ENCODE measurements around the gene KIAA1671. TPM values are rescaled to one million over a fixed set of nuclear protein-coding genes. Genes with fewer than 3 reads are reported as not detected.

KIAA1671 gene
- total RNA-seq, 4 donors from 2014 or later: 20.9 to 41.8 (median 28.4) TPM

DNA sequence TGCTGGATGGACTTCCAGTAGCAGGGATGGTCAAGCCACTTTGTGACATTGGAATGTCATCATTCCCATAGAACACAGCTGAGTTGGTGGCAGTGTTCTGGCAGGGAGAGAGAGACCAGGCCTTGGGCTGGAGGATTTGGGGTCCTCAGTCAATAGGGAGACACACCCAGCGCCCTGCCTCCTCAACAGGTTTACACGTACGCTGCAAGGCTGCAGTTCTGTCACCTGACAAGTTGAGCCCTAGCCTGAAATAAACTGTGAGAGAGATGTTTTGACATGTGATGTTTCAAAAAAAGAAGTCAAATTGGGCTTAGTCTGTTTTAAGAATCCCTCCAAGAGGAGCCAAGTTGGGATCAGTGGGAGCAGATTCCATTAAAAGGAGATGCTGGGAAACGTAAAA is 204.2 kb downstream of the KIAA1671 start:
- peaks cover 7 to 76% (median 32%) of the 10 kb centered on the region in 3 donors for H3K4me1 ChIP-seq
- TF ChIP-seq POLR2AphosphoS5 (IDR thresholded peaks at IDR 0.05) (no peak), POLR2A (IDR thresholded peaks at IDR 0.05) (no peak)
- H3K27ac ChIP-seq: peak overlapping the region in 2 of 4 donors; percentile 30 to 64
- no peaks in the 10 kb centered on the region for H3K36me3 ChIP-seq
- ATAC-seq: no peak
- WGBS, 2 donors (ENCODE audit: low coverage in 1 of 2): 31 to 48% methylated on average over 3 of the region's 4 CpGs
- no peaks in the 10 kb centered on the region for H3K9me3 ChIP-seq
- no peak overlapping the region for H3K4me3 ChIP-seq
- no peaks in the 10 kb centered on the region for H3K27me3 ChIP-seq

- H3K36me3 ChIP-seq: no peaks in the 10 kb centered on the region
- no peaks in the 10 kb centered on the region for H3K9me3 ChIP-seq
- TF ChIP-seq CTCF (IDR thresholded peaks at IDR 0.05): no peak
- no peak for TF ChIP-seq EP300 (IDR thresholded peaks at IDR 0.05)
- no peak for TF ChIP-seq POLR2AphosphoS5 (IDR thresholded peaks at IDR 0.05)
- TF ChIP-seq POLR2A (IDR thresholded peaks at IDR 0.05): no peak
- H3K27ac ChIP-seq: peak overlapping the region in 1 of 4 donors; percentile 10
- WGBS, 2 donors (ENCODE audit: low coverage in 1 of 2): 60% methylated on average over 1 of the region's 10 CpGs
- no peaks in the 10 kb centered on the region for H3K27me3 ChIP-seq
- ATAC-seq: no peak
- H3K4me1 ChIP-seq: peaks cover 4 to 73% (median 27%) of the 10 kb centered on the region in 3 donors
- no peak overlapping the region for H3K4me3 ChIP-seq
Measured at GRCh38 chr22:25159028-25159427, 206.5 kb downstream of the KIAA1671 start.

DNA sequence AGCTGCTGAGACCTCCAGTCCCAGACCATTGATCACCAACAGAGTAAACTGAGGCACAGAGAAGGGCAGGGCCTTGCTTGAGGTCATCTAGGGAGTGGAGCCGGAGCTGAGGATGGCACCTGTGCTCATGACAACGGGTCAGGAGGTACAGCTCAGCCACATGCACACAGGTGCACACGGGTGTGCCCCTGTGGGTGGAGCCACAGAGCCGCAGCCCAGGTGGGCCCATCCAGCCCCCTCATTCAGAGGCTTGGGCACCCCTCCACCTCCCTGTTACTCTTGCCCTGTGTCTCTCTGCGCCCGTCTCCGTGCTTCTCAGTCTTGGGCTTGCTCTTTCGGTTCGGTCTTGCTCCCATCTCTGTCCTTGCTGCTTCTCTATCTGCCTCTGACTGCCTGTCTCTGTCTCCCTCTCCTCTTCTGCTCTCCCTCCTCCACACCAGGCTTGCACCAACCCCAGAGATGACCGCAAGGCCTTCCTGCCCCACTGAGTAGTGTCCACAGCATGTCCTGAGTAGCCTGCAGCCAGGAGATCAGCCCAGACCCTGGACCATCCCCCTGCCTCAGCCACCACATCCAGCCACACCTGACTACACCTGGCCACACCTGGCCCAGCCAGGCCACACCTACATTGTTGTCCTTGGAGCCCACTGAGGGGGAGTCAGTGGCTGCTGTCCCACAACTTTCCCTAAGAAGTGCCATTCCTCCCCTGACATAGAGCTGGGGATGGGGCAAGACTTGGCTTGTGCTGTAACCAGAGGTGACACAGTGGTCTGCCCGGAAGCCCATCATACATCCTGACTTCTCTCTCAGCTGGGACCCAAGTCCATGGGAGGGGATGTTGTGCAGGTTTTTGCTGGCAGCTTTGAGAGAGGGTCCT is 207.8 kb downstream of the KIAA1671 start:
- peaks cover 0 to 71% (median 20%) of the 10 kb centered on the region in 3 donors for H3K4me1 ChIP-seq
- H3K9me3 ChIP-seq: no peaks in the 10 kb centered on the region
- H3K27me3 ChIP-seq: no peaks in the 10 kb centered on the region
- 82 to 100% methylated on average over 1 to 8 of the region's 11 CpGs for WGBS, 2 donors (ENCODE audit: low coverage in 1 of 2)
- no peak overlapping the region for H3K4me3 ChIP-seq
- TF ChIP-seq EP300 (IDR thresholded peaks at IDR 0.05): no peak
- no peak for TF ChIP-seq POLR2A (IDR thresholded peaks at IDR 0.05)
- no peak for TF ChIP-seq CTCF (IDR thresholded peaks at IDR 0.05)
- no peak for TF ChIP-seq POLR2AphosphoS5 (IDR thresholded peaks at IDR 0.05)
- H3K36me3 ChIP-seq: no peaks in the 10 kb centered on the region
- H3K27ac ChIP-seq: peak overlapping the region in 2 of 4 donors; percentile 38 to 54
- ATAC-seq: no peak

GRCh38 chr22:25161017-25161915 is 208.8 kb downstream of the KIAA1671 start:
- H3K36me3 ChIP-seq: no peaks in the 10 kb centered on the region
- no peaks in the 10 kb centered on the region for H3K27me3 ChIP-seq
- H3K4me3 ChIP-seq: no peak overlapping the region
- 48 to 81% methylated on average over 4 to 8 of the region's 14 CpGs for WGBS, 2 donors (ENCODE audit: low coverage in 1 of 2)
- H3K4me1 ChIP-seq: peaks cover 0 to 72% (median 23%) of the 10 kb centered on the region in 3 donors
- TF ChIP-seq POLR2A (IDR thresholded peaks at IDR 0.05): no peak
- TF ChIP-seq CTCF (IDR thresholded peaks at IDR 0.05): no peak
- TF ChIP-seq POLR2AphosphoS5 (IDR thresholded peaks at IDR 0.05): no peak
- TF ChIP-seq EP300 (IDR thresholded peaks at IDR 0.05): no peak
- no peaks in the 10 kb centered on the region for H3K9me3 ChIP-seq
- peak overlapping the region in 1 of 4 donors; percentile 38 for H3K27ac ChIP-seq
- ATAC-seq: no peak

DNA sequence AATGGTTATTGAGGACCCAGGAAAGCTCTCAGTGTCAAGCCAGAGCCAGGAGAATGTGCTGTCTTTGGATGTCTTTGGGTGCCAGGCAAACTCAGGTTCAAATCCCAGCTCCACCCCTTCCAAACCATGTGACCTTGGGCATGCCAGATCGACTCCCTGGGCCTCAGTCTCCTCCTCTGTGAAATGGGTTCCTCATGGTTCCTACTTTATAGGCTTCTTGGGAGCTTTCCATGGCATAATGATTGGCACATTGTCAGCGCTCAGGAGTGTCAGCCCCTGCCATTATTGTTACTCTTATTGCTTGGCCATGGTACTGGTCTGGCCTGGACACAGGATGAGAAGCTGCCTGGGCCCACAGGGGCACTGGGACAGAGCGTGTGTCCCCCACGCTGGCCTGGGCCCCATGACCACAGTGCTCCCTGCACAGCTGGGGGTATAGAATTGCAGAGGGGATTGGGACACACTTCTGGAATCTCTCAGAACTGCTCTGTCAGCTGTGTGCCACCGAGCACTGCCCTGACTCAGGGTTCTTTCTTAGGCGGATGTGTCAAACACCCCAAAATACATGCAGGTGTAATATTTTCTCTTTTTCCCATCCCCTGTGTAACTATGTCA is 209.5 kb downstream of the KIAA1671 start:
- TF ChIP-seq CTCF (IDR thresholded peaks at IDR 0.05) (no peak), POLR2A (IDR thresholded peaks at IDR 0.05) (no peak), POLR2AphosphoS5 (IDR thresholded peaks at IDR 0.05) (no peak), EP300 (IDR thresholded peaks at IDR 0.05) (no peak)
- no peaks in the 10 kb centered on the region for H3K36me3 ChIP-seq
- H3K4me1 ChIP-seq: peaks cover 0 to 70% (median 23%) of the 10 kb centered on the region in 3 donors
- H3K9me3 ChIP-seq: no peaks in the 10 kb centered on the region
- no peak for ATAC-seq
- no peak overlapping the region for H3K4me3 ChIP-seq
- no peaks in the 10 kb centered on the region for H3K27me3 ChIP-seq
- peak overlapping the region in 1 of 4 donors; percentile 29 for H3K27ac ChIP-seq
- 93 to 95% methylated on average over 4 of the region's 6 CpGs for whole genome bisulfite sequencing, 2 donors (ENCODE audit: low coverage in 1 of 2)

Data from gastroesophageal sphincter (tissue), 4 donors.